Measurements from ENCODE around the gene TMC6. TPM values are rescaled to one million over a fixed set of nuclear protein-coding genes. Genes with fewer than 3 reads are reported as not detected.

TMC6 gene
- total RNA-seq, 1 experiment from 2014 or later = 116 TPM

GRCh38 chr17:78124081-78124835 is 4.3 kb downstream of the TMC6 start:
- intact Hi-C loops (cut with micrococcal nuclease; ENCODE audit: unreplicated experiment) = no loop called here
- peaks cover 6% of the 10 kb centered on the region for H3K4me1 Mint-ChIP-seq (ENCODE audit: low read depth, unreplicated experiment)
- no peak for TF ChIP-seq CTCF (IDR thresholded peaks at IDR 0.05; ENCODE audit: unreplicated experiment)
- no peak overlapping the region for H3K27ac Mint-ChIP-seq (ENCODE audit: unreplicated experiment)
- CTCF ChIA-PET = no interaction called here
- no peak overlapping the region for H3K4me3 Mint-ChIP-seq (ENCODE audit: low read depth, unreplicated experiment)
- BruUV-seq (replicated peaks) = no TSS peak
- H3K36me3 Mint-ChIP-seq (ENCODE audit: insufficient read depth, unreplicated experiment) = peaks cover 61% of the 10 kb centered on the region
- no peaks in the 10 kb centered on the region for H3K9me3 Mint-ChIP-seq (ENCODE audit: low read depth, unreplicated experiment)
- no peaks in the 10 kb centered on the region for H3K27me3 Mint-ChIP-seq (ENCODE audit: unreplicated experiment)
- no peak for DNase-seq

GRCh38 chr17:78123258-78123929 is 5.2 kb downstream of the TMC6 start:
- Mint-ChIP-seq H3K4me3 (ENCODE audit: low read depth, unreplicated experiment) (no peak overlapping the region), H3K9me3 (ENCODE audit: low read depth, unreplicated experiment) (no peaks in the 10 kb centered on the region), H3K27ac (ENCODE audit: unreplicated experiment) (no peak overlapping the region), H3K27me3 (ENCODE audit: unreplicated experiment) (no peaks in the 10 kb centered on the region), H3K4me1 (ENCODE audit: low read depth, unreplicated experiment) (no peaks in the 10 kb centered on the region), H3K36me3 (ENCODE audit: insufficient read depth, unreplicated experiment) (peaks cover 53% of the 10 kb centered on the region)
- BruUV-seq (replicated peaks) = no TSS peak
- CTCF ChIA-PET = no interaction called here
- intact Hi-C loops (cut with micrococcal nuclease; ENCODE audit: unreplicated experiment) = no loop called here
- DNase-seq = no peak
- TF ChIP-seq CTCF (IDR thresholded peaks at IDR 0.05; ENCODE audit: unreplicated experiment) = no peak

- H3K4me3 Mint-ChIP-seq (ENCODE audit: low read depth, unreplicated experiment) = no peak overlapping the region
- no peaks in the 10 kb centered on the region for H3K27me3 Mint-ChIP-seq (ENCODE audit: unreplicated experiment)
- intact Hi-C loops (cut with micrococcal nuclease; ENCODE audit: unreplicated experiment) = no loop called here
- no TSS peak for BruUV-seq (replicated peaks)
- no peak for DNase-seq
- CTCF ChIA-PET = no interaction called here
- TF ChIP-seq CTCF (IDR thresholded peaks at IDR 0.05; ENCODE audit: unreplicated experiment) = no peak
- no peak overlapping the region for H3K27ac Mint-ChIP-seq (ENCODE audit: unreplicated experiment)
- H3K4me1 Mint-ChIP-seq (ENCODE audit: low read depth, unreplicated experiment) = no peaks in the 10 kb centered on the region
- peaks cover 51% of the 10 kb centered on the region for H3K36me3 Mint-ChIP-seq (ENCODE audit: insufficient read depth, unreplicated experiment)
- no peaks in the 10 kb centered on the region for H3K9me3 Mint-ChIP-seq (ENCODE audit: low read depth, unreplicated experiment)
These were observed 5.7 kb downstream of the TMC6 start for GRCh38 chr17:78122931-78123249.

GRCh38 chr17:78122216-78122930 is 6.2 kb downstream of the TMC6 start:
- BruUV-seq (replicated peaks) = no TSS peak
- H3K4me3 Mint-ChIP-seq (ENCODE audit: low read depth, unreplicated experiment) = no peak overlapping the region
- H3K36me3 Mint-ChIP-seq (ENCODE audit: insufficient read depth, unreplicated experiment) = peaks cover 47% of the 10 kb centered on the region
- no peaks in the 10 kb centered on the region for H3K9me3 Mint-ChIP-seq (ENCODE audit: low read depth, unreplicated experiment)
- no peaks in the 10 kb centered on the region for H3K4me1 Mint-ChIP-seq (ENCODE audit: low read depth, unreplicated experiment)
- CTCF ChIA-PET = no interaction called here
- no peaks in the 10 kb centered on the region for H3K27me3 Mint-ChIP-seq (ENCODE audit: unreplicated experiment)
- no peak for DNase-seq
- no peak overlapping the region for H3K27ac Mint-ChIP-seq (ENCODE audit: unreplicated experiment)
- TF ChIP-seq CTCF (IDR thresholded peaks at IDR 0.05; ENCODE audit: unreplicated experiment) = no peak
- intact Hi-C loops (cut with micrococcal nuclease; ENCODE audit: unreplicated experiment) = no loop called here
